Esophagus muscularis mucosa (tissue), 3 donors: ENCODE results near the gene BMPR1A.
"Not testable (repeated sequence)": the region's sequence is repeated elsewhere in the genome, so short reads cannot be mapped to it uniquely, and the experiment has no call there.

Source experiments
- POLR2A ChIP-seq: fragments of 450-650 bp; IDR thresholded peaks from one replicate; pipeline ENCODE4 v1.6.1; 2017; ENCODE audit warnings: antibody characterized with exemption, moderate library complexity, mild to moderate bottlenecking, low read depth
- TF ChIP-seq, protein P1 (sequence below), 3 experiments: fragments of 200-600 bp in 2 of 3; fragments of 450-650 bp in 1 of 3; sonication (generic) in 2 of 3; IDR thresholded peaks; one replicate each; pipeline ENCODE4 v1.5.1; 2017 to 2019; ENCODE audit warnings: antibody characterized with exemption in 3 of 3, mild to moderate bottlenecking in 2 of 3, moderate library complexity in 1 of 3

DNA sequence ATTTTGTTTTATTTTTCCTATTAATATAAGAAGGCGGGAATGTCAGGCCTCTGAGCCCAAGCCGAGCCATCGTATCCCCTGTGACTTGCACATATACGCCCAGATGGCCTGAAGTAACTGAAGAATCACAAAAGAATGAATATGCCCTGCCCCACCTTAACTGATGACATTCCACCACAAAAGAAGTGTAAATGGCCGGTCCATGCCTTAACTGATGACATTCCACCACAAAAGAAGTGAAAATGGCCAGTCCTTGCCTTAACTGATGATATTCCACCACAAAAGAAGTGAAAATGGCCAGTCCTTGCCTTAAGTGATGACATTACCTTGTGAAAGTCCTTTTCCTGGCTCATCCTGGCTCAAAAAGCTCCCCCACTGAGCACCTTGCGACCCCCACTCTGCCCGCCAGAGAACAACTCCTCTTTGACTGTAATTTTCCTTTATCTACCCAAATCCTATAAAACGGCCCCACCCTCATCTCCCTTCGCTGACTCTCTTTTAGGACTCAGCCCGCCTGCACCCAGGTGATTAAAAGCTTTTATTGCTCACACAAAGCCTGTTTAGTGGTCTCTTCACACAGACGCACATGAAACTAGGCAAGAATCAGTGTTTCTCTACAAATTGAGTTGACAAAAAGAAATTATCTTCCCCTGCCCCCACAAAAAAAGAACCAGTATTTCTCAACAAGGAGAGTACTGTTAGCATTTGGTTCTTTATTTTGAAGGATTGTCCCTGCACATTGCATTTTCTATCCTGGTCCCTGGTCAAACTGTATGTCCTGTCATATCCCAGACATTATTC is 108.8 kb downstream of the BMPR1A start:
- TF ChIP-seq, protein P1, sequence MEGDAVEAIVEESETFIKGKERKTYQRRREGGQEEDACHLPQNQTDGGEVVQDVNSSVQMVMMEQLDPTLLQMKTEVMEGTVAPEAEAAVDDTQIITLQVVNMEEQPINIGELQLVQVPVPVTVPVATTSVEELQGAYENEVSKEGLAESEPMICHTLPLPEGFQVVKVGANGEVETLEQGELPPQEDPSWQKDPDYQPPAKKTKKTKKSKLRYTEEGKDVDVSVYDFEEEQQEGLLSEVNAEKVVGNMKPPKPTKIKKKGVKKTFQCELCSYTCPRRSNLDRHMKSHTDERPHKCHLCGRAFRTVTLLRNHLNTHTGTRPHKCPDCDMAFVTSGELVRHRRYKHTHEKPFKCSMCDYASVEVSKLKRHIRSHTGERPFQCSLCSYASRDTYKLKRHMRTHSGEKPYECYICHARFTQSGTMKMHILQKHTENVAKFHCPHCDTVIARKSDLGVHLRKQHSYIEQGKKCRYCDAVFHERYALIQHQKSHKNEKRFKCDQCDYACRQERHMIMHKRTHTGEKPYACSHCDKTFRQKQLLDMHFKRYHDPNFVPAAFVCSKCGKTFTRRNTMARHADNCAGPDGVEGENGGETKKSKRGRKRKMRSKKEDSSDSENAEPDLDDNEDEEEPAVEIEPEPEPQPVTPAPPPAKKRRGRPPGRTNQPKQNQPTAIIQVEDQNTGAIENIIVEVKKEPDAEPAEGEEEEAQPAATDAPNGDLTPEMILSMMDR (IDR thresholded peaks at IDR 0.05), result not testable (repeated sequence)
- TF ChIP-seq POLR2A, result not testable (repeated sequence)
